ENCODE data around the gene AGMO.

AGMO gene

DNA sequence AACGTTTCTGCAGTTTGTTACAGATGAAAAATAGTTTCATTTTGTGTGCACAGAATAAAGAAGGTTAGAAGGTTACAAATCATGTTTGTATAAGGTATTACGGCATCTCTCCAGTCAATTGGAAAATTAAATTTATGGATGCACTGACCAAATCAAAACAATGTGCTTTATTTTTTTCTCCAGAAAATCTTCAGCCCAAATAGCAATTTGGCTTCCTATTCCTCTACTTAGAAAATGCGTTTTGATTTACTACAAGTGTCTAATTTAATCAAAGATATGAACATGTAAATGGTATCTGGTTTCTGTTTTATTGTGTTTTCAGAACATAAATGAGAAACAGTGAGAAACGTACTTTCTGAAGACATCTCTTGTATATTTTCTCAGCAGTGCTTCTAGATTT lies 63.4 kb downstream of the AGMO start:
- DNase-seq (ENCODE audit: low read depth) = no peak

DNA sequence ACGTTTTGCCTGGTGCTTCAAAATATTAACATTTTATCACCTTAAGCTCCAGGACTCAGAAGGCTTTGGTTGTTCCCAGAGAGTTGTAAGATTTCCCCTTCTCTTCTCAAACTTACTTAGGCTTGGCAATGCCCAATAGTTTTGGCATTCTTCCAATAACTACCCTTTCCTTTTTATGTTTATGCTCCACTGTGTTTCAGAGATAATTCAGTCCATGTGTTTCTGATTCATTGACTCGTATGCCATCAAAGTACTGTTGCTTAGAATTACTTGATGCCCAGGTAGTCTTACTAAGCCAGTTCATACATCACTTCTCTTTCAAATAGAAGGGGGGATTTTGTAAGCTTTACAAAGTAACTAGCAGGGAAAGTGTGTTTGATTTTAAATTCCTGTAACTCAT lies 66.6 kb downstream of the AGMO start:
- DNase-seq (ENCODE audit: low read depth) = no peak

GRCh38 chr7:15494711-15495110 lies 67.1 kb downstream of the AGMO start:
- DNase-seq (ENCODE audit: low read depth) = no peak

DNA sequence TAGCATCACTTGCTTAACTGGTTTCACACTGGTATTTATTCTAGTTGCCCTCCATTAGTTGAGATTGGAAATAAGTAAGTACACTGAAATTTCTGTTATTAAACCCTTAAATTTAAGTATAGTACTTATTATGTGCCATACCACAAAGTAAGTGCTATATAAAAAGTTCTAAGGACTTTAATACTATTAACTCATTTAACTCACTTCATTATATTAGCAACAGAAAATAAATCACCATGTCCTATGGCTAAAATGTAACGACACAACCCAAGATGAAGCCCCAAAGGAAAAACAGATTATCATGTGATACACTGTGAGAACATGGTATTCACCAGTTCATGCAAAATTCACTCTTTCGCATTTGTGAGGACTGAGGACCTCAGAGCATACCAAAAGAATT lies 70.5 kb downstream of the AGMO start:
- no peak for DNase-seq (ENCODE audit: low read depth)

DNA sequence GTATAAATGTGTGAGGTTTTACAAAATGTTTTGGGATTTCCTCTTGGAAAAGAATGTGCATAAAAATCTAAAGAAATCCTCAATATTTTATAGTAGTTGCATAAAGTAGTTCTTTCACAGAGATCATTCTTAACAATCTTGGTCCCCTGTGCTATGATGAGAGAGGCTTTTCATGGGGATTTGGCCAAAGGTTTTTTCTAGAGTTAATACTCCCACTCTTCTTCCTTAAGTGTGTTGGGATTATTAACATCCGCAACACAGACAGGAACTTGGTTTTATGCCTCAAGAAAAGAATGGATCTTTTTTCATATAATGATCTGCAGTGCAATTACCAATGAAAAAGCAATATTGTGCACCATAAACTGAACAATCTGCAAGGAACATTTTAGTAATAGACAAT lies 71.5 kb downstream of the AGMO start:
- no peak for DNase-seq (ENCODE audit: low read depth)

DNA sequence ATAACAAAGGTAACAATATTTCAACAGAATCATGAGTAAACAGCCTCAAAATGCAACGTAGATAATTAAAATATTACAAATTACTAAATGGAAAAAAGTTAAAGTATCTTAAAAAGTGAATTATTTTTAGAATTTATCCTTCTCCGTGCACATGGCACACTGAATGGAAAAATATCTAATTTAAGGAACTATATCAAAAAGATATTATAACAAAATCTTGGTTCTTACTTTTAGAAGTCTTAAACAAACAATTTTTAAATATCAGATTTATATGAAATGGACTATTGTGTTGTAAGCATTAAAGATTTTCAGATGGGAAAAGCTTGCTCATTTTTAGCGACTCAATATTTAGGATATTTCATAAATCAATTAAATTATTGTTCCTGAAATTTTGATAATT lies 72.0 kb downstream of the AGMO start:
- no peak for DNase-seq (ENCODE audit: low read depth)

GRCh38 chr7:15489383-15489782 lies 72.4 kb downstream of the AGMO start:
- DNase-seq (ENCODE audit: low read depth) = no peak

GRCh38 chr7:15488401-15488800 lies 73.4 kb downstream of the AGMO start:
- DNase-seq (ENCODE audit: low read depth) = no peak

DNA sequence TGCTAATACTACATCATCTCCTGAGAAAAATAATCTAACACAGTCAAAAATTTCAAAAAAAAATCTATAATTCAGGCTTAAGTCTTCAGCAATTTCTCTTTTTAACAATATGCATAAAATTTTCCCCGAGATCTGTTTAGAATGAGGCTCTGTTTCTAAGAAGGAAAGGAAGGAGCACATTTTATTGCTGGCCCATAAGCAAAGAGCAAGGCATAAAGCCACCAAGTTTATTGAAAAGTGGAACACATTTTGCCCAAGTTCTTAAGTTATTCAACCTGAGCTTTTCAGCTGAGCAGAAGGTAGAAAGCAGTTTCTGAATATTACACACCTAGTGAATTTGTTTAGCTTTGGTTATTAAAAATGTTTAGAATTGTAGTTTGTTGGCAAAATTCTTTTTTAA lies 73.9 kb downstream of the AGMO start:
- no peak for DNase-seq (ENCODE audit: low read depth)

DNA sequence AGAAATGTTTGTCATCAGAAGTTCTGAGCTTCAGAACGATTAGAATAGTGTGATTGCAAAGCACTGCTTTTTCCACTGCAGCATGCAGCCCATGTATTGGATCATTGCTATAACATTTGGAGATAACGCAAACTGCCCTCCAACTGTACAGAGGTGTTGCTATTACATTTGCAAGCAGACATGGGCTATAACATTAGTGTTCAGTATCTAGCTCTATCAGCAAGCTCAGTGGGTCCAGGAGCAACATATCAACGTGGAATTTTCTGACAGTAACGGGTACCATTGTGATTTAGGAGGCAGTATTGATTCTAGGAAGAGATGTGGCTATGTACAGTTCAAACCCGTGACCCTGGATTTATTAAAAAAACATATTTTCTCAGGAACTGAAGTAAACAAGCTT lies 75.8 kb downstream of the AGMO start:
- no peak for DNase-seq (ENCODE audit: low read depth)

DNA sequence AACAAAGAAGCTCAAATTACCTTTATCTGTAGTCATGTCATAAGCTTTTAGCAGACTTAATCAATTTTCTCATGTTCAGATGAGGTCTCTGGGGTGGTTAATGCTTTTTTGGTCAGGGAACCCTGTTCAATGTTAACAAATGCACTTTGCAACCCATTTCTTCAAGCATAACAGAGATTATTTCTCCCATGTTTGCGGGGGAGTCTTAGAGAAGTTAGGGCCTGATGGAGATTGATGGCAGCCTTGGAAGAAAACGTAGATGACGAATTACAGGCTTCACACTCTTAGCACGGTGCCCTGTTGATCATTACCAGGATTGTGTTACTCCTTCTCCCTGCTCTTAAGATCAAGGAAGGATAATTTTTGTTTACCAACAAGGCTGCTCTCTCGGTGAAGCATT lies 76.4 kb downstream of the AGMO start:
- DNase-seq (ENCODE audit: low read depth) = no peak

GRCh38 chr7:15481132-15481531 lies 80.7 kb downstream of the AGMO start:
- no peak for DNase-seq (ENCODE audit: low read depth)

- DNase-seq (ENCODE audit: low read depth) = no peak
These were observed 83.4 kb downstream of the AGMO start for GRCh38 chr7:15478401-15478800.

- no peak for DNase-seq (ENCODE audit: low read depth)
These were observed 85.3 kb downstream of the AGMO start for GRCh38 chr7:15476531-15476918.

DNA sequence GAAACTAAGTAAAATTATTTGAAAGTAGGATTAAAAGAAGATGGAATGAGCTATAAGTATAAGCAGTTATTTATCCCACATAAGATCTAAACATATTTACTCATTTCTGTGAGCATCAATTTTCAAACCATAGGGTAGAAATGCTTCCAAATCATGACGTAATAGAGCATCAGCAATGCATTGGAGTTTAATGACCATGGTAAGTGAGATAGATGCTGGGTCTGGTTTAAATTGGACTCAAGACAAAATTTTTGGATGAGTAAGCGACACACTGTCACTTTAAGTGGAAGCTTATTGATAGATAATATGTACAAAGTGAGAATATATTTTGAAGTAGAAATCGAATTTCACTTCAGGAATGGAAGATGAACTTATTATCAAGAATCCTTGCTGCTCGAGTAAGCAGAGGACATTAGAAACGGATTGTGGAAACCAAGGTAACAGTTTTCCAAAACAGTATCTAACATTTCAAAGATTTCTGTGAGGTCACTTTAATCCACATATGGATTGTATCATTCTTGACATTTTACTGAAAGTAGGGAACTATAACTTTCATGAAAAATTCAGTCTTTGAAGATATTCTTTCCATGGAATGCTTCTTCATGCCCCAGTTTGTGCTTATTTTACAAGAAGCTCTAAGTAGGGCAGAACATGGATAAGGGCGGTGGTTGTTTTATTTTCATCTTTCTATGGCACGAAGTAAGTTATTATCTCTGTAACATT lies 85.8 kb downstream of the AGMO start:
- no peak for DNase-seq (ENCODE audit: low read depth)

DNA sequence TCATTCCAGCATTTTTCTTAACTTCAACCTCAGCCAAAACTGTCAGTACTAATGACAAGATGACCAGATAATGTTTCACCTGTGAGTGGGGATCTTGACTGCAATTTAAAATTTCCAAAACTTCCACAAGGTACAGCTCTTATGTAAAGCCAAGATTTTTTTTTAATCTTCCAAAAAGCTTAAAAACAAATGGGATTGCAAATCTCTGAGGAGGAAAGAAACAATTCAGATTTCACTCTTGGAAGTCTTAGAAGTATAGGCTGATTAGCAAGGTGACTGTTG lies 90.2 kb downstream of the AGMO start:
- DNase-seq (ENCODE audit: low read depth) = no peak

DNA sequence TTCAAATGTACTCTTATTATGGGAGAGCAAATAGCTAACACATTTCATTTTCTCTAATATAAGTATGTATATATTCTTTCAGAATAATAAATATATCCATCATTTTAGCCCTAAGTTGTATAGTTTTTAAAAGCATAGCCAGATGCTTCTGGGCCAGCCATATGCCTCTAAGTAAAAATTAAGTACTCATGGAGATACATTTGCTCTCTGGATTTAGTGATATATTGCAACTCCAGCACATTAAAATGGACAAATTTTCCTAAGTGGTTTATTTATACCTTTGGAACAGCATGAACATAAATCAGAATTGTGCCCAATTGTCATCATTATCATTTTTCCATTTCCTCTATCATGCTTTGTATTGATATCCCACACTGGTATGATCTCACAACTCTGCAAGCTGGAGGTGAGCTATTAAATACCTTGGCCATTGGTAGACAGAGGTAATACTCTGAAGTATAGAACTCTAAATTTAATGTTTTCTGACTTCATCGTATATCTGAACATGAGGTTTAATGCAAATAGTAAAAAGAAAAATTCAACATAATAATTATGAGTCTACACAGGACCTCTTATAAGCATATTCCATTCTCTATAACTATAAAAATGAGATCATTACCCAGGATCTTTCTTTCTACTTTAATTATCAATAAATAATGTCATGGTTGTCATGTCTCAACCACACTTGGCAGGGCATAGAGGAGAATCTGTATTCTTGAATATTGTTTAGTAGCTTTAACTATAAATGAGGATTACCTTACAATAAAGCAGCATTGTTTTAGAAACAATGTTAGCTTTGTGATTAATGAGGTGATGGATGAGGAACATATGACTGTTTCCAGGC lies 90.8 kb downstream of the AGMO start:
- DNase-seq (ENCODE audit: low read depth) = no peak

DNA sequence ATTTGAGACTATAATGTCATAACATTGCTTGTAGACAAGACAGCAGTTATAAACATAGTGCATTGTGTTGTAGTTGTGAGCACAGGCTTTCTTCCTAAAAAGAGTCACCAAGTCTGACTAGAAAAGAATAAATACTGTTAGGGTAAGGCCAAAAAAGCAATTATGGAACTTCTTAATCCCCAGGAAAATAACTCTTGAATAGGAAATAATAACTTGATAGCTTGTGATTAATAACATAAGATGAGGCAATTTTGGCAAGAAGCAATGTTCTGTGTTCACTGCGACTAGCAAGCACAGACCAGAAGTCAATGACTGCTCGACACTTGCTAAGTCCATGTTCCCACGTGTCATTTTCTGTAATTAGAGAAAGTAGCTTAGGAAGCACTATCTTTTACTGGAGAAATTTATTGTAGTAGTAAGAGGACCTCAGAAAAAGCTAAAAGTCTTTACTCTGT lies 97.1 kb downstream of the AGMO start:
- no peak for DNase-seq (ENCODE audit: low read depth)

DNA sequence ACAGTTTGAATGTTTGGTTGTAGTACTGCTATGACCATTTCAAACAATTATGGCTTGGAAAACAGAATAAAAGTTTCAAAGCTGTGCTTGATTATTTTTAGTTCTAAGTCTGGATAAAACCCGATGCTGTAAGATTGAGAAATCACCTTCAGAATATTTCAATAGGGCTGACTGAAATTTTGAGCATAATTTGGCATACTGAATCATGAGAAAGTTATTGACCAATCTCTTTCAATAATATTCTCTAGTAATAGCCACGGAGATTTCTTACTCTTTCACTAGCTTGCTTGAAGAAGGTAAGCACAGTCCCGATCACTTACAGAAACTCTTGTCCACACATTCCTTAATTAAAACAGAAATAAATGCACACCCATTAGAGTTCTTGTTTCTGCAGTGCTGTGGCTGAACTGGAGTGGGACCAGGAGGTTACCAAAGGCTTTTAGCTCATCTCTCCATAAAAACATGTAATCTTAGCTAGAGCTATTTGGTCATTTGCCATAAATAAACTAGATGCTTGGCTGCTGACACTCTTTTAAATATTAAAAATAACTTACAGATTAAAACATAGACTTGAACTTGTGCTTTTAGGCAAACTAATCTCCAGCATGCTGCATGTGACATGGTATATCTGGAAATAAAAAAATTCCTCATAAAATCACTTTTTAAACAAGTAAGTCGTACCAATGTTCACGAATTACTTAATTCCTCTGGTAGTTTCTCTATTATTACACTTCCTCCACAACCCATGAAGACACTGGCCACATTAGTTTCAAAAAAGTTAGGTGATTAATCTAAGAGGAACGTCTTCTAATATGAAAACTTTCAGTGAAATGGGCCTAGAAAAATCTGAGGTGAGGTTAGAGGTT lies 97.8 kb downstream of the AGMO start:
- no peak for DNase-seq (ENCODE audit: low read depth)

GRCh38 chr7:15462721-15463389 lies 99.0 kb downstream of the AGMO start:
- no peak for DNase-seq (ENCODE audit: low read depth)

GRCh38 chr7:15461576-15461975 lies 100.2 kb downstream of the AGMO start:
- DNase-seq (ENCODE audit: low read depth) = peak; percentile 85

DNA sequence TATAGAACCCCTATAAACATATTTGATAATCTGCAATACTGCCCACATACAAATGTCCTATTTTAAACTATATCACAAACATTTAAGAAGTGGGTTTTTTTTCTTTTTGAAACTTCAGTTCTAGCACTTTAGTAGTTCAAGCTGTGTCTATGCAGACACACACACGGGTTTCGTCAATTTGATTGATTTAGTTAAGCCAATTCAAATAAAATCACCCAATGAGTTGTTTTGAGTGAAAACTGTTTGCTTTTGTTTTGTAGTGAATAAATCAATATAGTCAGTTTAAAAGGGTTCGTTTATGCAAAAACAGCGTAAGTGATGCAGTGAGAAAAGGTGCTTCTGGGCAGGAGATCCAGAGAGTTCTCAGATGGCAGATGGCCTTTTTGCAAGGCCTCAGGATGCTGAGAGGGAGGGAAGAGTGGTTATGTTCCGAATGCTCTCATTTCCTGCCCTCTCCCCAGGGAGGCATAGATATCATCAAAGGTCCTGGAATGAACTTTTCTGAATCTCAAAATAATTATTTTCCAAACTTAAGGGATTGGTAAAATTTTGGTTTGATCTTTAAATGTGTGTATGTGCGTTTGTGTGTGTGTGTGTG lies 102.7 kb downstream of the AGMO start:
- DNase-seq (ENCODE audit: low read depth) = no peak
